GM19463 (cell line): ENCODE results near the gene TDRD1.

ENCODE experiments used
- ATAC-seq: cut with Tn5 transposase; IDR thresholded peaks from one replicate; pipeline ENCODE4 v1.9.1; 2021; ENCODE audit warnings: mild to moderate bottlenecking, moderate library complexity; ENCODE audit not compliant: unreplicated experiment

Gene TDRD1

GRCh38 chr10:114262496-114262895 lies 83.3 kb downstream of the TDRD1 start:
- ATAC-seq: no peak

GRCh38 chr10:114265392-114266053 lies 86.4 kb downstream of the TDRD1 start:
- no peak for ATAC-seq

- no peak for ATAC-seq
Measured at GRCh38 chr10:114266521-114266920, 87.4 kb downstream of the TDRD1 start.

GRCh38 chr10:114271075-114271778 lies 92.1 kb downstream of the TDRD1 start:
- ATAC-seq: no peak

GRCh38 chr10:114271779-114272167 lies 92.6 kb downstream of the TDRD1 start:
- ATAC-seq: no peak

GRCh38 chr10:114272696-114273095 lies 93.5 kb downstream of the TDRD1 start:
- ATAC-seq: no peak

GRCh38 chr10:114273910-114274309 lies 94.8 kb downstream of the TDRD1 start:
- ATAC-seq: no peak

GRCh38 chr10:114274616-114275453 lies 95.7 kb downstream of the TDRD1 start:
- ATAC-seq: no peak

GRCh38 chr10:114276066-114276465 lies 96.9 kb downstream of the TDRD1 start:
- ATAC-seq: no peak

- no peak for ATAC-seq
Measured at GRCh38 chr10:114276671-114277070, 97.5 kb downstream of the TDRD1 start.

- no peak for ATAC-seq
Measured at GRCh38 chr10:114278140-114278883, 99.2 kb downstream of the TDRD1 start.

- ATAC-seq: no peak
Measured at GRCh38 chr10:114278884-114279191, 99.7 kb downstream of the TDRD1 start.

GRCh38 chr10:114279289-114279688 lies 100.1 kb downstream of the TDRD1 start:
- no peak for ATAC-seq

GRCh38 chr10:114279901-114280644 lies 100.9 kb downstream of the TDRD1 start:
- ATAC-seq: no peak

- no peak for ATAC-seq
Measured at GRCh38 chr10:114281006-114281405, 101.9 kb downstream of the TDRD1 start.

GRCh38 chr10:114281461-114281860 lies 102.3 kb downstream of the TDRD1 start:
- ATAC-seq: no peak
